GM23338 (cell line): Measurements from ENCODE around the gene PLOD2. TPM values are rescaled to one million over a fixed set of nuclear protein-coding genes. Genes with fewer than 3 reads are reported as not detected.
A peak's percentile ranks its signal among the peaks of the same experiment; 100 is the strongest.

ENCODE experiments used
- ATAC-seq: fragments of 200-7000 bp; cut with Tn5 transposase; 3 replicates; pipeline ENCODE4 v1.9.1; 2020
- DNase-seq: peaks from one replicate; pipeline ENCODE4 v3.0.0-alpha.2; 2015; ENCODE audit warnings: low spot score
- H2AFZ ChIP-seq: fragments of 200-600 bp; sonication (generic); 2 replicates; pipeline ENCODE4 v1.8.0; 2016; ENCODE audit warnings: antibody characterized with exemption, mild to moderate bottlenecking, moderate library complexity
- H3F3A ChIP-seq: fragments of 200-600 bp; sonication (generic); replicated peaks from 2 replicates; pipeline ENCODE4 v1.8.0; 2017; ENCODE audit warnings: antibody characterized with exemption, mixed run types, low read depth
- H3K27ac ChIP-seq: fragments of 200-600 bp; sonication (generic); 2 replicates; pipeline ENCODE4 v1.6.1; 2016; ENCODE audit warnings: low read depth
- H3K27me3 ChIP-seq: fragments of 200-600 bp; sonication (generic); 2 replicates; pipeline ENCODE4 v1.8.0; 2016; ENCODE audit warnings: mild to moderate bottlenecking, mixed run types, moderate library complexity; ENCODE audit not compliant: insufficient read depth
- H3K36me3 ChIP-seq: fragments of 200-600 bp; sonication (generic); 2 replicates; pipeline ENCODE4 v1.8.0; 2016; ENCODE audit warnings: mild to moderate bottlenecking; ENCODE audit not compliant: insufficient read depth
- H3K4me1 ChIP-seq: fragments of 200-600 bp; sonication (generic); 2 replicates; pipeline ENCODE4 v1.8.0; 2016; ENCODE audit warnings: mild to moderate bottlenecking, moderate library complexity; ENCODE audit not compliant: insufficient read depth
- H3K4me2 ChIP-seq: fragments of 200-600 bp; sonication (generic); 2 replicates; pipeline ENCODE4 v1.7.1; 2017; ENCODE audit warnings: mixed run types
- H3K4me3 ChIP-seq: fragments of 200-600 bp; sonication (generic); 2 replicates; pipeline ENCODE4 v1.6.1; 2016; ENCODE audit warnings: mixed run types
- H3K79me2 ChIP-seq: fragments of 200-600 bp; sonication (generic); replicated peaks from 2 replicates; pipeline ENCODE4 v1.8.0; 2017; ENCODE audit warnings: mild to moderate bottlenecking; ENCODE audit not compliant: insufficient read depth
- H3K9me2 ChIP-seq: fragments of 200-600 bp; sonication (generic); 2 replicates; pipeline ENCODE4 v1.8.0; 2017; ENCODE audit not compliant: insufficient read depth
- H4K20me1 ChIP-seq: fragments of 200-600 bp; sonication (generic); replicated peaks from 2 replicates; pipeline ENCODE4 v1.8.0; 2017; ENCODE audit warnings: mild to moderate bottlenecking; ENCODE audit not compliant: insufficient read depth
- H3K27ac Mint-ChIP-seq: 2 replicates; pipeline ENCODE4 v1.8.0; 2020; ENCODE audit warnings: inconsistent platforms, mild to moderate bottlenecking, moderate library complexity, mixed read lengths
- H3K27me3 Mint-ChIP-seq: 3 replicates; pipeline ENCODE4 v1.8.0; 2022; ENCODE audit warnings: low read depth, mild to moderate bottlenecking, moderate library complexity, mixed read lengths, inconsistent platforms; ENCODE audit not compliant: insufficient read depth, poor library complexity
- H3K36me3 Mint-ChIP-seq: 3 replicates; pipeline ENCODE4 v1.8.0; 2021; ENCODE audit warnings: low read depth, mild to moderate bottlenecking, inconsistent platforms, moderate library complexity, mixed read lengths
- H3K4me1 Mint-ChIP-seq: 3 replicates; pipeline ENCODE4 v1.8.0; 2020; ENCODE audit warnings: mild to moderate bottlenecking, inconsistent platforms, mixed read lengths
- H3K4me3 Mint-ChIP-seq: 3 replicates; pipeline ENCODE4 v1.8.0; 2021; ENCODE audit warnings: moderate library complexity, mild to moderate bottlenecking, inconsistent platforms, mixed read lengths
- H3K9me3 Mint-ChIP-seq: 3 replicates; pipeline ENCODE4 v1.8.0; 2020; ENCODE audit warnings: moderate library complexity, mild to moderate bottlenecking, inconsistent platforms, mixed read lengths
- EZH2 ChIP-seq: fragments of 200-600 bp; sonication (generic); IDR thresholded peaks from one replicate; pipeline ENCODE4 v1.8.0; 2017; ENCODE audit warnings: antibody characterized with exemption, mild to moderate bottlenecking, low read depth; ENCODE audit not compliant: unreplicated experiment
- EZH2phosphoT487 ChIP-seq: fragments of 200-600 bp; sonication (generic); IDR thresholded peaks from one replicate; pipeline ENCODE4 v1.8.1; 2018; ENCODE audit warnings: antibody characterized with exemption; ENCODE audit not compliant: unreplicated experiment
- NANOG ChIP-seq: IDR thresholded peaks from 2 replicates; pipeline ENCODE4 v1.6.1; 2016; ENCODE audit warnings: antibody characterized with exemption, borderline replicate concordance
- POLR2AphosphoS5 ChIP-seq: IDR thresholded peaks from 2 replicates; pipeline ENCODE4 v1.6.1; 2016; ENCODE audit warnings: antibody characterized with exemption, low read depth
- STAT1 ChIP-seq: IDR thresholded peaks from one replicate; pipeline ENCODE4 v1.6.1; 2016; ENCODE audit warnings: antibody characterized with exemption; ENCODE audit not compliant: unreplicated experiment
- ZNF331 ChIP-seq: fragments of 250-450 bp; sonication (Bioruptor Pico); IDR thresholded peaks from 2 replicates; pipeline ENCODE4 v1.5.0; 2020; ENCODE audit warnings: low read depth, mild to moderate bottlenecking, moderate library complexity
- polyA plus RNA-seq: library from polyadenylated mRNA; unstranded; fragments of >200 nt; fragmentation: Nextera tagmentation; extraction: Ambion mirVana; gene quantifications from 2 replicates; pipeline ENCODE4 v1.2.1, GENCODE V29; 2016
- total RNA-seq: library from RNA; depleted of rRNA; stranded (reverse); fragments of >200 nt; shearing (Covaris generic); gene quantifications from 2 replicates; pipeline ENCODE4 v1.2.3, GENCODE V29; 2014
- TF ChIP-seq, protein P1 (sequence below): IDR thresholded peaks from one replicate; pipeline ENCODE4 v1.6.1; 2018; ENCODE audit warnings: antibody characterized with exemption; ENCODE audit not compliant: unreplicated experiment
- TF ChIP-seq, protein P2 (sequence below): IDR thresholded peaks from 2 replicates; pipeline ENCODE4 v1.6.1; 2016; ENCODE audit warnings: antibody characterized with exemption

PLOD2 gene
- total and polyA plus RNA-seq, 2 experiments from 2014 or later, result 26.7 to 30.5 TPM

DNA sequence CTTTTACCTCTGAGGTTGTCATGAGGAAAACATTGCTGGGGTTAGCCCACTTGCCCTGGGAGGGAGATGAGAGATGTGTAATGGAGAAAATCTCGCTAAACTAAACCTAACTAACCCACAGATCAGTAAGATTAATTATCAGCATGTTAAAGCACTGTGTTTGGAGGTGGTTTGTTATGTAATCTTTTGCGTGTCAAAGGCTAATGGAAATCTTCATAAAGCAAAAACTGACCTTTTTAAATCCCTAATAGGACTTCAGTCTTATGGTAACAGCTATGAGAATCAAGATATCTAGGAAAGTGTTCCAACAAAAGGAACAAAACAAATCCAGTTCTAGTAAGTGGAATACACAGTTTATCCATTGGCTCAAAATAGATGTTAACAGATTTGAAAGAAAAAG is 102.7 kb downstream of the PLOD2 start (continued):
- TF ChIP-seq, protein P1, sequence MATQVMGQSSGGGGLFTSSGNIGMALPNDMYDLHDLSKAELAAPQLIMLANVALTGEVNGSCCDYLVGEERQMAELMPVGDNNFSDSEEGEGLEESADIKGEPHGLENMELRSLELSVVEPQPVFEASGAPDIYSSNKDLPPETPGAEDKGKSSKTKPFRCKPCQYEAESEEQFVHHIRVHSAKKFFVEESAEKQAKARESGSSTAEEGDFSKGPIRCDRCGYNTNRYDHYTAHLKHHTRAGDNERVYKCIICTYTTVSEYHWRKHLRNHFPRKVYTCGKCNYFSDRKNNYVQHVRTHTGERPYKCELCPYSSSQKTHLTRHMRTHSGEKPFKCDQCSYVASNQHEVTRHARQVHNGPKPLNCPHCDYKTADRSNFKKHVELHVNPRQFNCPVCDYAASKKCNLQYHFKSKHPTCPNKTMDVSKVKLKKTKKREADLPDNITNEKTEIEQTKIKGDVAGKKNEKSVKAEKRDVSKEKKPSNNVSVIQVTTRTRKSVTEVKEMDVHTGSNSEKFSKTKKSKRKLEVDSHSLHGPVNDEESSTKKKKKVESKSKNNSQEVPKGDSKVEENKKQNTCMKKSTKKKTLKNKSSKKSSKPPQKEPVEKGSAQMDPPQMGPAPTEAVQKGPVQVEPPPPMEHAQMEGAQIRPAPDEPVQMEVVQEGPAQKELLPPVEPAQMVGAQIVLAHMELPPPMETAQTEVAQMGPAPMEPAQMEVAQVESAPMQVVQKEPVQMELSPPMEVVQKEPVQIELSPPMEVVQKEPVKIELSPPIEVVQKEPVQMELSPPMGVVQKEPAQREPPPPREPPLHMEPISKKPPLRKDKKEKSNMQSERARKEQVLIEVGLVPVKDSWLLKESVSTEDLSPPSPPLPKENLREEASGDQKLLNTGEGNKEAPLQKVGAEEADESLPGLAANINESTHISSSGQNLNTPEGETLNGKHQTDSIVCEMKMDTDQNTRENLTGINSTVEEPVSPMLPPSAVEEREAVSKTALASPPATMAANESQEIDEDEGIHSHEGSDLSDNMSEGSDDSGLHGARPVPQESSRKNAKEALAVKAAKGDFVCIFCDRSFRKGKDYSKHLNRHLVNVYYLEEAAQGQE, result no peak
- no peak for TF ChIP-seq EZH2
- TF ChIP-seq, protein P2, sequence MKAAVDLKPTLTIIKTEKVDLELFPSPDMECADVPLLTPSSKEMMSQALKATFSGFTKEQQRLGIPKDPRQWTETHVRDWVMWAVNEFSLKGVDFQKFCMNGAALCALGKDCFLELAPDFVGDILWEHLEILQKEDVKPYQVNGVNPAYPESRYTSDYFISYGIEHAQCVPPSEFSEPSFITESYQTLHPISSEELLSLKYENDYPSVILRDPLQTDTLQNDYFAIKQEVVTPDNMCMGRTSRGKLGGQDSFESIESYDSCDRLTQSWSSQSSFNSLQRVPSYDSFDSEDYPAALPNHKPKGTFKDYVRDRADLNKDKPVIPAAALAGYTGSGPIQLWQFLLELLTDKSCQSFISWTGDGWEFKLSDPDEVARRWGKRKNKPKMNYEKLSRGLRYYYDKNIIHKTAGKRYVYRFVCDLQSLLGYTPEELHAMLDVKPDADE, result no peak

DNA sequence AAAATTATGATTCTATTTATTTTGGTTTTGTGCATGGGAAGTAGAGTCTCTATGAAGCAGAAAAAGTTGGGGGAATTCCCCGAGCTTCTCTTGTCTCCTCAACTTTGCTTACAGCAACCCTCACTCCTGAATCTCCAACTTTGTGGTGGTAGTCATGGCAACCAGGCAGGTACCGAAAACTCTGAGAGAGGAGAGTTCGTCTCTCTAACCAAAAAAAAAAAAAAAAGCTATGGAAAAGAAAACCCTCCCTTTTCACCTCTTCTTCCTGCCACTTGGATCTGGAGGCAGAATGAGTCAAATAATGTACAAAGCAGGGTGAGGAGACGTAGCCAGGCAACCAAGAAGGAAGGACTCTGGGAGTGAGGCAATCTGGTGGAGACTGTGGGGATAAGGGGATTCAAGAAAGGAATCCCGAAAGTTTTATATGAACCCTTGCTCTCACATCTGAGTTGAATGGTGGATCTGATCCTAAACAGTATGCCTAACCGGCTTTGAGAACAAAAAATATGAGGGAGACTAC is 108.1 kb downstream of the PLOD2 start:
- Mint-ChIP-seq H3K27ac (no peak overlapping the region; the same call in 1 of the 2 replicates), H3K9me3 (no peaks in the 10 kb centered on the region), H3K36me3 (no peaks in the 10 kb centered on the region), H3K4me1 (peaks cover 5% of the 10 kb centered on the region; the same call in 1 of the 3 replicates), H3K27me3 (peaks cover 2% of the 10 kb centered on the region), H3K4me3 (no peak overlapping the region)
- Histone ChIP-seq H3K4me2 (no peak overlapping the region), H3K4me1 (no peaks in the 10 kb centered on the region), H3K27me3 (no peaks in the 10 kb centered on the region), H3F3A (no peaks in the 10 kb centered on the region), H4K20me1 (no peaks in the 10 kb centered on the region), H3K27ac (no peak overlapping the region), H3K9me2 (no peaks in the 10 kb centered on the region), H2AFZ (no peak overlapping the region), H3K4me3 (no peak overlapping the region), H3K79me2 (no peaks in the 10 kb centered on the region), H3K36me3 (no peaks in the 10 kb centered on the region)
- DNase-seq (peak; percentile 24), ATAC-seq (no peak)
- TF ChIP-seq ZNF331 (no peak), EZH2phosphoT487 (no peak), NANOG (no peak), POLR2AphosphoS5 (no peak), STAT1 (no peak)
- TF ChIP-seq, protein P1, result no peak
- TF ChIP-seq, protein P2, result no peak
